Left kidney (tissue), 8 donors: ENCODE measurements around the gene TMEM270. TPM values are rescaled to one million over a fixed set of nuclear protein-coding genes. Genes with fewer than 3 reads are reported as not detected.
A peak's percentile ranks its signal among the peaks of the same experiment; 100 is the strongest.
"Not testable (repeated sequence)": the region's sequence is repeated elsewhere in the genome, so short reads cannot be mapped to it uniquely, and the experiment has no call there.

Source experiments
- DNase-seq: peaks from one replicate; pipeline ENCODE4 v3.0.0-alpha.2; 2013
- long read RNA-seq, 8 donors: transcript quantifications; one replicate each; lab custom pipeline, GENCODE V29; 2026
- polyA plus RNA-seq: library from polyadenylated mRNA; unstranded; fragments of 120-200 nt; gene quantifications from one replicate; pipeline ENCODE4 v1.2.1, GENCODE V29; 2013; ENCODE audit not compliant: insufficient read length

TMEM270 gene, protein sequence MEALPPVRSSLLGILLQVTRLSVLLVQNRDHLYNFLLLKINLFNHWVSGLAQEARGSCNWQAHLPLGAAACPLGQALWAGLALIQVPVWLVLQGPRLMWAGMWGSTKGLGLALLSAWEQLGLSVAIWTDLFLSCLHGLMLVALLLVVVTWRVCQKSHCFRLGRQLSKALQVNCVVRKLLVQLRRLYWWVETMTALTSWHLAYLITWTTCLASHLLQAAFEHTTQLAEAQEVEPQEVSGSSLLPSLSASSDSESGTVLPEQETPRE
- 0.27 TPM for polyA plus RNA-seq
- long read RNA-seq, donor 1 = 0 reads
- long read RNA-seq, donor 2 = 0 reads
- long read RNA-seq, donor 3 = 0 reads
- long read RNA-seq, donor 4 = 0 reads
- long read RNA-seq, donor 5 = 0 reads
- long read RNA-seq, donor 6 = 0 reads
- long read RNA-seq, donor 7, partial matches to known transcripts = 5 of 5 reads
- long read RNA-seq, donor 7, other reads (novel, unspliced or antisense) = 0 of 5 reads
- long read RNA-seq, donor 8 = 0 reads

DNA sequence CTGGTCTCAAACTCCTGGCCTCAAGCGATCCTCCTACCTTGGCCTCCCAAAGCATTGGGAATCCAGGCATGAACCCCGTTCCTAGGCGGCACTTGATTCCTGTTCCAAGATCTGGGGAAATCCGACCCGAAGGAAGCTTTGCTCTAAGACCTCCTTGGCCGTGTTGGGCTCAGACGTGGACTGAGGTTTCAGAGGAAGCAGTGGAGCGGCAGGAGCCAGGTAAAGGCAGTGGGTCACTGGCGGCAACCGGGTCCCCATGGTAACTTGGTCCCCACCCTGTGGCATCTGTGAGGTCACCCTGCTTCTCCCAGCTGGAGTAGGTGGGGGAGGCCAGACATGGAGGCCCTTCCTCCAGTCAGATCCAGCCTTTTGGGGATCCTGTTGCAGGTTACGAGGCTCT lies at the start of gene TMEM270:
TSS of gene TMEM270 (plus strand) at position 301 of the 400 bp plus-strand sequence. CDS start at position 337, 36 bp downstream.
- DNase-seq = no peak

DNA sequence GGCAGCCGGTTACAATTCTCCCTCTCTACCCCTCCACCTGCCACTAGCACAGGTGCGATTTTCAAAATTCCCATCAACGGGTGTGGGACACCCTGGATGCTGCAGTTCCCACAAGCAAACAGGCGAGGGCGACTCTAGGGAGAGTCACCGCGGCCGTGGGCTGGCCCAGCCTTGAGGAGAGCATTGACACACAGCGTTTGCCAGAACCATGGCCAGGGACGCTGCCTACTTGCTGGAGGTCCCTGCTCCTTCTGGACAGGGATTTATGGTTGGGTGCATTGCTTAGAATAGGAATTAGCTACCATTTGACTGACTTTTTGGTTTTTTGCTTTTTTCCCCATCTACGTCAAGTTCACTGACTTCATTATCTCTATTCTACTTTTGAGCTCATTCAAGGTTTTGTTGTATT lies 49.2 kb upstream of the TMEM270 start:
- no peak for DNase-seq

DNA sequence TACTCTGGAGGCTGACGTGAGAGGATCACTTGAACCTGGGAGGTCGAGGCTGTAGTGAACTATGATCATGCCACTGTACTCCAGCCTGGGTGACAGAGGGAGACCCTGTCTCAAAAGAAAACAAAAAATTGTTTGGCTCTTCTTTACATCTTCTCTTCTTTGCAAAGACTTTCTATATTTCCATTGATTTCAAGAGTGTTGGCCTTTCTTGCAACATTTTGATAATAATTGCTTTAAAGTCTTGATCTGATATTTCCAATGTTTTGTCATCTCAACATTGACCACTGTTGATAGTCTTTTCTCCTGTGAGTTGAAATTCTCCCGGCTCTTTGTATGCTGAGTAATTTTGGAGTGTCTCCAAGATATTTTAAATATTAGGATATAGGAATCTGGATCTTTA lies 48.0 kb upstream of the TMEM270 start:
- DNase-seq = no peak

DNA sequence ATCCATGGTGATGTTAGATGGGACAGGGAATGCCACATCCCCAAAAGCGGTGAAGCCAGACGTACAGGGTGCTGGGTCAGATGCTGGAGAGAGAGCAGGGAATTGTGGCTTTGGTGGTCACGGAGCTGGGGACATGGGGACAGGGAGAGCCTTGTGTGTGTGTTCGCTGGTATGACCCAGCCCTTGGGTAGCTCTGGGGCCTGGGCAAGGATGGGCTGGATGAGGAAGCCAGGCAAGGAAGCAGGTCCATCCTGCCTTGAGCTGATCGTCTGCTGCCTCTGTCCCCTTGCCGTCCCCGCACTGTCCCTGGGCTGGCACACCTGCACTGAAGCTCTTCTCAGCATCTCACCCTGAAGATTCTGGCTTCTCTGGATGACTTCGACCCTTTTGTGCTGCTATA lies 45.5 kb upstream of the TMEM270 start:
- DNase-seq = no peak

DNA sequence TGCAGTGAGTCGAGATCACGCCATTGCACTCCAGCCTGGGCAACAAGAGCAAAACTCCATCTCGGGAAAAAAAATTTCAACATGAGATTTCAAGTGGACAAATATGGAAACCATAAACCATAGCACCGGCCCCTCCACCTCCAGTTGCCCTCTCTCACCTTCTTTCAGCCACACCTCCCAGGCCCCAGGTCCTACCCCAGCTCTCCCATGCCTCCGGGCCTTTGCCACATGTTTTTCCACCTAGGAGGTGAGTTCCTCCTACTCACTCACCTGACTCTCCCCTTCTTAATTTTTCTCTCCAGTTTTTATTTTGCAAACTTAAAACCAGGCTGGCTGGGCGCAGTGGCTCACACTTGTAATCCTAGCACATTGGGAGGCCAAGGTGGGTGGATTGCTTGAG lies 43.8 kb upstream of the TMEM270 start:
- DNase-seq = no peak

DNA sequence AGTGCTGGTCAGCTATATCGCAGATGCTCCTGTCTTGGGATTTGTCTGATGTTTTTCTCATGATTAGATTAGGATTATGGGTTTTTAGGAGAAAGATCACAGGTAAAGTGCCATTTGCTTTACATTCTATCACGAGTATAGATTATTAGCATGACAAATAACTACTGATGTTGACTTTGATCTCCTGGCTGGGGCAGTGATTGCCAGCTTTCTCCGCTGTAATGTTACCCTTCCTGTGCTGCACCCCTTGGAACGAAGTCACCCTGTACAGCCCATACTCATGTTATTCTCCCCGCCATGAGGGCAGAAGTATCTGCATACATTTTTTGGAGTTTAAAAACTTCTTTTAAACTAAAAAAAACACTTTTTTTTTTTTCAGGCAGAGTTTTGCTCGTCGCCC lies 40.9 kb upstream of the TMEM270 start:
- no peak for DNase-seq

DNA sequence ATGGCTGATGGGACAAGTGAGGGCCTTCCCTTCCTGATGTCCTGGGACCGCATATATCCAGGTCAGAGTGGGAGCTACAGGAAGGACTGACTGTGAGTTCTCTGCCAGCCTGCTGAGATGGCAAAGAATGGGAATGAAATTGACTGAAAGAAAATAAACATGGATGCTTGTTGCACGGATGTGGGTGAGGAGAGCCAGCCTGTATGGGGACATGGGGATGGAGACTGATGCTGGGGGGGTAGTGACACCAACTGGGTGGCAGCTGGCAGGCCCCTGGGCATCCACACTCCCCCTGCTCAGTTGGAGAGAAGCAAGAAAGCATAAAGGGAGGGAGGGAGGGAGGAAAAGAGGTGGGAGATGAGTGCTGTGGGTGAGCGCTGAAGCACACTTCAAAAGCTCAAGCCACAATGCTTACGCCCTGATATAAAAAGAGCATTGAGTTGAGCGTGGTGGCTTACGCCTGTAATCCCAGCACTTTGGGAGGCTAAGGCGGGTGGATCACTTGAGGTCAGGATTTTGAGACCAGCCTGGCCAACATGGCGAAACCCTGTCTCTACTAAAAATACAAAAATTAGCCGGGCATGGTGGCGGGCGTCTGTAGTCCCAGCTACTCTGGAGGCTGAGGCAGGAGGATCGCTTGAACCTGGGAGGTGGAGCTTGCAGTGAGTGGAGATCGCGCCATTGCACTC lies 39.2 kb upstream of the TMEM270 start:
- DNase-seq = not testable (repeated sequence)

DNA sequence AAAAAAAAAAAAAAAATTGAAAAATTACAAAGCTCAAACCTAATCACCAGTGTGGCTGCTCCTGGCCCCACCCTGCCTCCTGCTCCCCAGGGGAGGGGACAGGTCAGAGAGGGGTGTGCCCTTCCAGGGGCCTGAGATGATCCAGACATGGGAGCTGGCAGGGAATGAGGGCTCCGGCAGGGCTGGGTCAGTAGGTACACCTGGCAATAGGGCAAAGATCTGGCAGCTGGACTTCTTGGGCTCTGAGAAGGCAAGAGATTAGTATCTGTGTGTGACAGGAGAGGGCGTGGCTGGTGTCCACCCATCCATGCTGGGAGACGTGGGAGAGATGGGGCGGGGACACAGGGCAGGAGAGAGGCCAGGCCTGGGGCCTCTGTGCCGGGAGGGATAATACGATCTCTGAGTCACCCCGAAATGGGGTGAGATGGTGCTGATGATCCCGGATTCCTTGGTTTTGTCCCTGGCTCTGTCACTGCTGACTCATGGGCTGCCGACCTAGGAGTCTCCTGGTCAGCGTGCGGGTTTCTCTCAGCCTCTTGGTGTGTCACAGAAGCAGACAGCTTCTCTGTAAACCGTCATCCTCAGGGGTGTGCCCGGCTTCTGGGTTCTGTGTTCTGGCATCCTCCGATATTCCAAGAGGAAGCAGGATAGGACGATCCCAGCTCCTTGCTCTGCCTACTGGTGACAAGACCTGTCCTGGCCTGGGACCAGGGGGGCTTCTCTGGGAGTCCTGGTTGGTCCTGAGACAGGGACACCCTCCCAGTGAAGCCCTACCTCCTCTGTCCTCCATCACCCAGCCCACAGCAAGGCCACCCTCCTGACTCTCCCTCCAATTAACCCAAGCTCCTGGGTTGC lies 38.4 kb upstream of the TMEM270 start:
- DNase-seq = no peak

DNA sequence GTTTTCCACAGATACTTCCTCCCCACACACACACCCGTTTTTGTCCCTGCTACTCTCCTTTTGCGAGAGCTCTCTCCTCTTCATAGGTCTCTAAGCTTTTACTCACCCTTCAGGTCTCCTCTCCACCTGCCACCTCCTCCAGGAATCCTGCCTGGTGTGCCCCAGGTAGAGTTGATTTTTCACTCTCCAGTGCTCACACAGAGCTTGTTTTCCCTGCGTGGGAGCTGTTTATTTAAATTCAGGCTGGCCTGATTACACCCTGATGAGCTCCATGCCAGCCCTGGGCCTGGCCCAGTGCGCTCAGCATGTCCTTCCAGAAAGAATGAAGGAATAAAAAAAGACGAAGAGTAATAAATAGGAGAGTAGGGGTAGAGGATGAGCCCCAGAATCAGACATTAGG lies 37.7 kb upstream of the TMEM270 start:
- DNase-seq = no peak

DNA sequence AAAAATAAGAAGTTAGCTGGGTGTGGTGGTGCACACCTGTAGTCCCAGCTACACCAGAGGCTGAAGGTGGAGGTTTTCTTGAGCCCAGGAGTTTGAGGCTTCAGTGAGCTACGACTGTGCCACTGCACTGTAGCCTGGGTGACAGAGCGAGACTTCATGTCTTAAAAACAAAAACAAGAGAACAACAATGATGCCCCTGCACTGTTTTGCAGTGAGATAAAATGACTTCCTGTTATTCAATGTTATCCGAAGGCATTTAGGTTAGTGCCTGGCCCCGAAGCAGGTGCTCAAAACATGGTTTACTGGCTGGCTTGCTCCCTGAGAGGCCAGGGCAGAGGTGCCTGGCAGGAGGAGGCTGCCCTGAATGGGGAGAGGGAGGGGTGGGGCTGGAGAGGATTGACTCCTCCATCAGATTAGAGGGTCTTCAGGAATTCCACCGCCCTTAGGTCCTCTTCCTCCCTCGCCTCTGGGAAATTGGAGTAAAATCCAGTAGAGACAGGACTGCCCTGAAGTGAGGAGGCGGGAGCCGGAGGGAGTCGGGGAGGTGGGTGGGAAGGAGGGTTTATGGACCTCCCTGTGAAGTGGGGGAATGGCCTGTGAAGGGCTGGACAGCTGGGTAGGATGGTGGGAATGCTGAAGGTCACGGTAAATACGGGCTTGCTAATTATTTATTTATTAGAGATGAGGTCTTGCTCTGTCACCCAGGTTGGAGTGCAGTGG lies 36.9 kb upstream of the TMEM270 start:
- DNase-seq = no peak

DNA sequence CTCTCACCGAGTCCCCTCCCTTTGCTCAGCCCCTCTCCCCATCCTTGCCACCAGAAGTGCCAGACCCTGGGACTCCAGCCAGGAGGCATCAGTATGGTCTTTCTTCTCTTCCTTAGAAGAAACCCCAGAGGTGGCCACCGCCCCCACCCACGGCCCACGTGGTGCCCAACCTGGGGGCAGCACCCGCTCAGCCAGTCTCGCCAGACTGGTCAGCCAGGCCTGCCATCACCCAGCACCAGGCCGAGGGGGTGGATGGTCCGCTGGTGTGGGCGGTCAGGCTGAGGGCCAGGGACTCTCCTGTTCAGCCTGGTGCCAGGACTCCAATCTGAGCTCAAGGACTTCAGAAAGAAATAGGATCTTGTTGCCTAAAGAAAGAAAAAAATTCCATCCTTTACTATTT lies 36.0 kb upstream of the TMEM270 start:
- DNase-seq = no peak

DNA sequence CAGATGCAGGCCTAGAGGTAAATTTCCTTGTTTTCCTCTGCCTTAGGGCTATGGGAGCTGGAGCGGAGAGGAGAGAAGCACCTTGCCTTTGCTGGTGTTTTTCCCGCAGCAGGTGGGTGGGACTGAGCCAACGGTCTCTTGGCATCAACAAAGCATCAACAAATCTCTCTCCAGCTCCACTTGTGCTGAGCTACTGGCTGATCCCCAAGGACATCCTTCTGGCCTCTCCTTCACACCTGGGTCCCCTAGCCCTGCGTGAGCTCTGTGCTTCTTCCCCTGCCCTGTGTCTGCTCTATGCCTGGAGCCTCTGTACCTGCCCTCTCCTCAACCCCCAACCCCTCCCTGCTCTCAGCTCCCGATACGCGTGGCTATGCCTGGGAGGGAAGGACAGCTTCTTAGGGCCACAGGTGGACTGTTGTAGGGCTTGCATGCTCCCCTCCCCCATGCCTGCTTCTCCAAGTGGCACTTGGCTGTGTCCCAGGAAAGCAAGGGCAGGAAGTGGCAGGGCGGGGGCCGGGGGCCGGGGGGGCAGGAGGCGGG lies 33.3 kb upstream of the TMEM270 start:
- DNase-seq = no peak

DNA sequence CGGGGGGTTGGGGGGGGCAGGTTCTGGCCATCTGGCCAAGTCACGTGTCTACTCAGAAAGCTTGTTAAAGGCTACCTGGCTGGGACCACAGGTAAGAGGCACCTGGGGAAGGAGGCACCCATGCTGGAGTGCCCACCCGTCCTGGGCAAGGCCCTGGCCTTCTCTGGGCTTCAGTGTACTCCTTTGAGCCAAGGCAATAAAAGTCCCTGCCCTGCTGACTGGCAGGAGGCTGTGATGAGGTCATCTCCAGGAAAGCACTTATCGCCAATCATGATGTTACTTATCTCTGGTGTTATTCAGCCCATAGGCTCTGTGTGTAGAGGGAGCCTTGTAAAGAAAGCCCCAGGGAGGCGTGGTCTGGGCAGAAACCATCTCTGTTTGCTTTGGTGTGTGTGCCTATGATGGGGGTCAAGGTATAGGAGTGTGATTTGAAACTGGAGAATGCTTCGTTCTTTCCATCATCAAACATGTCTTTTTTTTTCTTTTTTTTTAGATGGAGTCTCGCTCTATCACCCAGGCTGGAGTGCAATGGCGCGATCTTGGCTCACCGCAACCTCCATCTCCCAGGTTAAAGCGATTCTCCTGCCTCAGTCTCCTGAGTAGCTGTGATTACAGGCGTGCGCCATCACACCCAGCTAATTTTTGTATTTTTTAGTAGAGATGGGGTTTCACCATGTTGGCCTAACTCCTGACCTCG lies 32.7 kb upstream of the TMEM270 start:
- no peak for DNase-seq

DNA sequence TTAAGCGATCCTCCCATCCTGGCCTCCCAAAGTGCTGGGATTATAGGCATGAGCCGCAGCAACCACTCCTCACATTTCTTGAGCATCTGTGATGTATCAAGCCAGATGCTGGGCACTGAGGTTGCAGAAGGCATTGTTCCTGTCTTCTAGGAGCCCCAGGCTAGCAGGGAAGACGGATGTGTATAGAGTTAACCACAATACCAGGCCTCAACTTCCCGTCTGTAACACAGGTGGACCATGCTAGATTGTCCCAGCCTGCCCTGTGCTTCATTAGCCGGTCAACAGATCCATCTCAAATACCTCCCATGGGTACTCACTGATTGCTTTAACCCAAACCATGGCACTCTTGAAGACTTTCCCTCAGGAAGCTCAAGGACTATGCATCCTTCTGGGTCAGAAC lies 32.0 kb upstream of the TMEM270 start:
- no peak for DNase-seq

DNA sequence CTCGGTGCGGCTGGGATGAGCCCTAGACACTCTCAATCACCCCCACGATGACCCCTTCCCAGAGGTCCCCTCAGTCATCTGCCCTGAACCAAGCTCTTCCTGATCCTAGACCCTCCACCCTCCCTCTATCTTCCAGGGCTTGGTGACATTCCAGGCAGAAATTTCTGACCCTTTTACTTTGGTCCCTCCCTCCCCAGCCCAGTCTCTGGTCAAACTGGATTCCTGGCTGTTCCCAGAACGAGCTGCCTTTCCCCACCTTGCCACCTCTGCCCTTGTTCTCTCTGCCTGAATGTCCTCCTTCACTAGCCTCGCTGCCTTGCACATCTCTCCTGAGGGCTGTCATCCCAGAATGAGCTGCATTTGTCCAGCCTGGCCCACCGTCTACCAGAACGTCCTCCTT lies 31.5 kb upstream of the TMEM270 start:
- no peak for DNase-seq

DNA sequence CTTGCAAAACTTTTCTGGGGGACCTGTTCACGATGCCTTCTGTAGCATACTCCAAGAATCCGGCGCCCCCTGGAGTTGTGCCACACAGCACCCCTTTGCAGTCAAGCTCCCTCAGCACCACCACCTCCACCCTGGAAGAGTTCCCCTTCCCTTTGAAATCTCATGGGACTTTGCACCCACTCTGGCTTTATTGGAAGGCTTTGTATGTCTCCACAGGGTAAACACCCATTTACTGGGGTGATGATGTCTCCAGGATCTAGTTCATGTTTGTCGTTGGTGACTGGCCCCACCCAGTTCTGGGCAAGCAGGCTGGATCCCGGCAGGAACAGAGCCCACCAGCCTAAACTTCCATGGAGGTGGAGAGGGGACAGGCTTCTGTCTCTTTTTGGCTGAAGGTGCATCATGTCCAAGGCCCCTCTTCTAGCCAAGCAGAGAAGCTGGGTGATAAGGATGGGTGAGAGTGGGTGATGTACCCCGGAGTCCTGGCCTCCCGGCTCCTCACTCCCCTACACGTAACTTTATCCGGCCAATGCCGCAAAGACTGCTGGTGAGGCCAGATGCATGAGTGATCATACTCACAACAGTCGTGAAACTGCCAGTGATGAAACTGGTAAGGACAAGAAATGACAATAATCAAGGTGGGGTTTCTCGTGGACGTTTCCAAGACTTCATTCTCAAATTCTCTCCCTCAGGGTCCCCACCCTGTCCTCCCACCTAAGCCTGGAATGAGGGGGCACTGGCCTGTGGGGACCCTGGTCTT lies 30.9 kb upstream of the TMEM270 start:
- no peak for DNase-seq

DNA sequence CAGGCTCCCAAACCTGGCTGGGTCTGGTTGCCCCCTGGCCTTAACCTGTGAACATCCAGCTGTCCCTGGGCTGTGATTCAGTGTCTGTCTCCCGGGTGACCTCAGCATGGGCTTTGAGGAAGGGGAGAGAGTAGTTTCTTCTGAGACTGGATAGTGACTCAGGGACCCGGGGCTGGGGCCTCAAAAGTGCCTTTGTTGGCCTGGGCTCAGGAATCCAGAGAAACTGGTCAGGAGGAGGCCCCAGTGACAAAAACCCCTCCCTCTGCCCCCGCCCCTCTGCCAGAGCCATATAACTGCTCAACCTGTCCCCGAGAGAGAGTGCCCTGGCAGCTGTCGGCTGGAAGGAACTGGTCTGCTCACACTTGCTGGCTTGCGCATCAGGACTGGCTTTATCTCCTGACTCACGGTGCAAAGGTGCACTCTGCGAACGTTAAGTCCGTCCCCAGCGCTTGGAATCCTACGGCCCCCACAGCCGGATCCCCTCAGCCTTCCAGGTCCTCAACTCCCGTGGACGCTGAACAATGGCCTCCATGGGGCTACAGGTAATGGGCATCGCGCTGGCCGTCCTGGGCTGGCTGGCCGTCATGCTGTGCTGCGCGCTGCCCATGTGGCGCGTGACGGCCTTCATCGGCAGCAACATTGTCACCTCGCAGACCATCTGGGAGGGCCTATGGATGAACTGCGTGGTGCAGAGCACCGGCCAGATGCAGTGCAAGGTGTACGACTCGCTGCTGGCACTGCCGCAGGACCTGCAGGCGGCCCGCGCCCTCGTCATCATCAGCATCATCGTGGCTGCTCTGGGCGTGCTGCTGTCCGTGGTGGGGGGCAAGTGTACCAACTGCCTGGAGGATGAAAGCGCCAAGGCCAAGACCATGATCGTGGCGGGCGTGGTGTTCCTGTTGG lies 30.0 kb upstream of the TMEM270 start, which contains the start of gene CLDN4:
TSS of gene CLDN4 (plus strand) at position 316 of the 903 bp plus-strand sequence. CDS start at position 522, 206 bp downstream.
- peak; percentile 84 for DNase-seq

DNA sequence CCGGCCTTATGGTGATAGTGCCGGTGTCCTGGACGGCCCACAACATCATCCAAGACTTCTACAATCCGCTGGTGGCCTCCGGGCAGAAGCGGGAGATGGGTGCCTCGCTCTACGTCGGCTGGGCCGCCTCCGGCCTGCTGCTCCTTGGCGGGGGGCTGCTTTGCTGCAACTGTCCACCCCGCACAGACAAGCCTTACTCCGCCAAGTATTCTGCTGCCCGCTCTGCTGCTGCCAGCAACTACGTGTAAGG lies 29.4 kb upstream of the TMEM270 start:
- no peak for DNase-seq
